HEK293 (cell line): ENCODE measurements around the gene GPR34.

Experiments used
- CTCF ChIA-PET: fragments of 350-600 bp; formaldehyde crosslinking; extraction: SDS; loops from one replicate; lab custom pipeline; 2021; ENCODE audit warnings: antibody characterized with exemption; lab: Yijun Ruan, JAX
- POLR2A ChIA-PET: fragments of 300-600 bp; formaldehyde crosslinking; extraction: SDS; loops from one replicate; lab custom pipeline; 2020; ENCODE audit warnings: antibody characterized with exemption, inconsistent platforms; lab: Yijun Ruan, JAX
- H3K27ac ChIP-seq: fragments of 200-500 bp; sonication (Bioruptor generic); 2 replicates; pipeline ENCODE4 v1.5.1; 2014; ENCODE audit warnings: low read depth, low read length, control low read depth, inconsistent platforms; ENCODE audit errors: extremely low read depth
- H3K36me3 ChIP-seq, 2 experiments: fragments of 200-500 bp in 1 of 2; sonication (Bioruptor generic) in 1 of 2; 1 replicate in 1 of 2; 2 replicates in 1 of 2; pipeline ENCODE4 v1.5.1; 2014 to 2017; ENCODE audit warnings: inconsistent platforms in 2 of 2, low read length in 2 of 2; ENCODE audit not compliant: control insufficient read depth in 2 of 2, insufficient read depth in 1 of 2
- H3K4me1 ChIP-seq: fragments of 200-500 bp; sonication (Bioruptor generic); 2 replicates; pipeline ENCODE4 v1.5.1; 2014; ENCODE audit warnings: mild to moderate bottlenecking, low read length, inconsistent platforms; ENCODE audit not compliant: control insufficient read depth, insufficient read depth
- H3K4me3 ChIP-seq: 2 replicates; pipeline ENCODE4 v1.5.1; 2011; ENCODE audit warnings: low read depth, mild to moderate bottlenecking, control low read depth, low read length, moderate library complexity
- H3K9me3 ChIP-seq: fragments of 200-500 bp; sonication (Bioruptor generic); 2 replicates; pipeline ENCODE4 v1.5.1; 2014; ENCODE audit warnings: low read depth, low read length, inconsistent platforms; ENCODE audit not compliant: control insufficient read depth, insufficient read depth
- SCRT2 ChIP-seq: fragments of 450-650 bp; formaldehyde crosslinking; IDR thresholded peaks from 2 replicates; pipeline ENCODE4 v1.5.1; 2016; ENCODE audit warnings: missing biosample characterization, missing genetic modification characterization
- ZBTB1 ChIP-seq: fragments of 450-650 bp; formaldehyde crosslinking; IDR thresholded peaks from 2 replicates; pipeline ENCODE4 v1.5.1; 2016; ENCODE audit warnings: missing biosample characterization, missing genetic modification characterization
- ZBTB44 ChIP-seq: fragments of 450-650 bp; IDR thresholded peaks from 2 replicates; pipeline ENCODE4 v1.5.1; 2018; ENCODE audit warnings: missing biosample characterization, mild to moderate bottlenecking, missing genetic modification characterization
- ZNF121 ChIP-seq: fragments of 450-650 bp; formaldehyde crosslinking; IDR thresholded peaks from 2 replicates; pipeline ENCODE4 v1.5.1; 2016; ENCODE audit warnings: missing biosample characterization, missing genetic modification characterization
- ZNF174 ChIP-seq: fragments of 450-650 bp; formaldehyde crosslinking; IDR thresholded peaks from 2 replicates; pipeline ENCODE4 v1.5.0; 2017; ENCODE audit warnings: missing biosample characterization, mild to moderate bottlenecking, missing genetic modification characterization
- ZNF19 ChIP-seq: fragments of 450-650 bp; formaldehyde crosslinking; IDR thresholded peaks from 2 replicates; pipeline ENCODE4; 2016; ENCODE audit warnings: missing biosample characterization, missing genetic modification characterization, low read depth
- ZNF280C ChIP-seq: fragments of 450-650 bp; formaldehyde crosslinking; IDR thresholded peaks from 2 replicates; pipeline ENCODE4 v1.5.1; 2016; ENCODE audit warnings: missing biosample characterization, missing genetic modification characterization
- ZNF292 ChIP-seq: fragments of 450-650 bp; formaldehyde crosslinking; IDR thresholded peaks from 2 replicates; pipeline ENCODE4 v1.5.1; 2016; ENCODE audit warnings: low read depth, missing biosample characterization, missing genetic modification characterization, borderline replicate concordance
- ZNF366 ChIP-seq: fragments of 450-650 bp; formaldehyde crosslinking; conservative IDR thresholded peaks from 2 replicates; pipeline ENCODE4 v1.5.1; 2016; ENCODE audit warnings: missing biosample characterization, missing genetic modification characterization
- ZNF394 ChIP-seq: fragments of 450-650 bp; formaldehyde crosslinking; IDR thresholded peaks from 2 replicates; pipeline ENCODE4 v1.5.1; 2016; ENCODE audit warnings: missing biosample characterization, missing genetic modification characterization, mild to moderate bottlenecking, moderate library complexity, borderline replicate concordance
- ZNF423 ChIP-seq: fragments of 450-650 bp; formaldehyde crosslinking; IDR thresholded peaks from 2 replicates; pipeline ENCODE4 v1.5.1; 2016; ENCODE audit warnings: missing biosample characterization, missing genetic modification characterization
- ZNF473 ChIP-seq: fragments of 450-650 bp; formaldehyde crosslinking; IDR thresholded peaks from 2 replicates; pipeline ENCODE4 v1.5.1; 2017; ENCODE audit warnings: missing biosample characterization, missing genetic modification characterization
- ZNF544 ChIP-seq: fragments of 450-650 bp; formaldehyde crosslinking; IDR thresholded peaks from 2 replicates; pipeline ENCODE4 v1.5.0; 2017; ENCODE audit warnings: missing biosample characterization, missing genetic modification characterization
- ZNF571 ChIP-seq: fragments of 450-650 bp; formaldehyde crosslinking; IDR thresholded peaks from 2 replicates; pipeline ENCODE4 v1.5.0; 2017; ENCODE audit warnings: missing biosample characterization, missing genetic modification characterization
- ZNF580 ChIP-seq: fragments of 450-650 bp; formaldehyde crosslinking; IDR thresholded peaks from 2 replicates; pipeline ENCODE4 v1.5.1; 2016; ENCODE audit warnings: missing biosample characterization, missing genetic modification characterization
- ZNF585B ChIP-seq: fragments of 450-650 bp; formaldehyde crosslinking; IDR thresholded peaks from 2 replicates; pipeline ENCODE4 v1.5.1; 2016; ENCODE audit warnings: missing biosample characterization, missing genetic modification characterization
- ZNF639 ChIP-seq: fragments of 450-650 bp; formaldehyde crosslinking; IDR thresholded peaks from 2 replicates; pipeline ENCODE4 v1.5.1; 2016; ENCODE audit warnings: missing biosample characterization, missing genetic modification characterization
- ZNF645 ChIP-seq: fragments of 450-650 bp; formaldehyde crosslinking; IDR thresholded peaks from 2 replicates; pipeline ENCODE4; 2016; ENCODE audit warnings: missing biosample characterization, missing genetic modification characterization
- ZNF791 ChIP-seq: fragments of 450-650 bp; formaldehyde crosslinking; IDR thresholded peaks from 2 replicates; pipeline ENCODE4 v1.5.1; 2016; ENCODE audit warnings: missing biosample characterization, missing genetic modification characterization
- TF ChIP-seq, protein P1 (sequence below): fragments of 450-650 bp; formaldehyde crosslinking; IDR thresholded peaks from 2 replicates; pipeline ENCODE4 v1.5.0; 2017; ENCODE audit warnings: missing biosample characterization, missing genetic modification characterization, borderline replicate concordance

The GPR34 gene

GRCh38 chrX:41667631-41668030, 21.1 kb upstream of the GPR34 start:
- ChIA-PET CTCF (interaction anchor here (0.7 to 2.3 kb wide), 2 partner anchors 10 to 15 kb away, joined by 3 to 9 read pairs; no protein-coding TSS in a partner anchor), POLR2A (no interaction called here)
- TF ChIP-seq ZNF580 (tag by site-specific recombination) (no peak), ZNF121 (no peak), ZNF423 (tag by site-specific recombination) (no peak), ZNF571 (no peak), ZNF394 (tag by site-specific recombination) (no peak), ZNF791 (no peak), ZNF639 (tag by site-specific recombination) (no peak), ZNF174 (tag by site-specific recombination) (no peak)
- Histone ChIP-seq H3K27ac (no peak overlapping the region), H3K36me3 (peaks cover 0 to 5% of the 10 kb centered on the region in 2 experiments; a peak in 1 of 3 replicates), H3K9me3 (no peaks in the 10 kb centered on the region), H3K4me1 (no peaks in the 10 kb centered on the region), H3K4me3 (no peak overlapping the region)

- CTCF ChIA-PET: interaction anchor here (0.6 kb wide), 1 partner anchor 112 kb away, joined by 3 read pairs; no protein-coding TSS in a partner anchor
- Histone ChIP-seq H3K4me1 (no peaks in the 10 kb centered on the region), H3K9me3 (no peaks in the 10 kb centered on the region), H3K4me3 (no peak overlapping the region)
- TF ChIP-seq ZNF280C (tag by site-specific recombination): no peak
- TF ChIP-seq ZNF473: no peak
- TF ChIP-seq, protein P1, sequence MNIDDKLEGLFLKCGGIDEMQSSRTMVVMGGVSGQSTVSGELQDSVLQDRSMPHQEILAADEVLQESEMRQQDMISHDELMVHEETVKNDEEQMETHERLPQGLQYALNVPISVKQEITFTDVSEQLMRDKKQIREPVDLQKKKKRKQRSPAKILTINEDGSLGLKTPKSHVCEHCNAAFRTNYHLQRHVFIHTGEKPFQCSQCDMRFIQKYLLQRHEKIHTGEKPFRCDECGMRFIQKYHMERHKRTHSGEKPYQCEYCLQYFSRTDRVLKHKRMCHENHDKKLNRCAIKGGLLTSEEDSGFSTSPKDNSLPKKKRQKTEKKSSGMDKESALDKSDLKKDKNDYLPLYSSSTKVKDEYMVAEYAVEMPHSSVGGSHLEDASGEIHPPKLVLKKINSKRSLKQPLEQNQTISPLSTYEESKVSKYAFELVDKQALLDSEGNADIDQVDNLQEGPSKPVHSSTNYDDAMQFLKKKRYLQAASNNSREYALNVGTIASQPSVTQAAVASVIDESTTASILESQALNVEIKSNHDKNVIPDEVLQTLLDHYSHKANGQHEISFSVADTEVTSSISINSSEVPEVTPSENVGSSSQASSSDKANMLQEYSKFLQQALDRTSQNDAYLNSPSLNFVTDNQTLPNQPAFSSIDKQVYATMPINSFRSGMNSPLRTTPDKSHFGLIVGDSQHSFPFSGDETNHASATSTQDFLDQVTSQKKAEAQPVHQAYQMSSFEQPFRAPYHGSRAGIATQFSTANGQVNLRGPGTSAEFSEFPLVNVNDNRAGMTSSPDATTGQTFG (tag by site-specific recombination): no peak
- no peak for TF ChIP-seq ZNF366 (tag by site-specific recombination)
- TF ChIP-seq ZBTB1: no peak
- no peak for TF ChIP-seq ZNF292 (tag by site-specific recombination)
- TF ChIP-seq ZNF585B (tag by site-specific recombination): no peak
- no peak for TF ChIP-seq ZBTB44 (tag by site-specific recombination)
- no peak for TF ChIP-seq ZNF544 (tag by site-specific recombination)
- no peak for TF ChIP-seq ZNF19 (tag by site-specific recombination)
- no peak for TF ChIP-seq ZNF645 (tag by site-specific recombination)
- TF ChIP-seq SCRT2 (tag by site-specific recombination): no peak
- TF ChIP-seq, all 188 proteins: peak for 0
- Histone ChIP-seq H3K27ac (no peak overlapping the region), H3K36me3 (peaks cover 0 to 5% of the 10 kb centered on the region in 2 experiments; a peak in 1 of 3 replicates)
- POLR2A ChIA-PET: no interaction called here
Measured at GRCh38 chrX:41670112-41670511, 18.7 kb upstream of the GPR34 start.
